Measurements from ENCODE around the gene DMXL1. TPM values are rescaled to one million over a fixed set of nuclear protein-coding genes. Genes with fewer than 3 reads are reported as not detected.
A peak's percentile ranks its signal among the peaks of the same experiment; 100 is the strongest.

Gene DMXL1
- total and polyA plus RNA-seq, 2 donors: 24.6 to 31.4 TPM

DNA sequence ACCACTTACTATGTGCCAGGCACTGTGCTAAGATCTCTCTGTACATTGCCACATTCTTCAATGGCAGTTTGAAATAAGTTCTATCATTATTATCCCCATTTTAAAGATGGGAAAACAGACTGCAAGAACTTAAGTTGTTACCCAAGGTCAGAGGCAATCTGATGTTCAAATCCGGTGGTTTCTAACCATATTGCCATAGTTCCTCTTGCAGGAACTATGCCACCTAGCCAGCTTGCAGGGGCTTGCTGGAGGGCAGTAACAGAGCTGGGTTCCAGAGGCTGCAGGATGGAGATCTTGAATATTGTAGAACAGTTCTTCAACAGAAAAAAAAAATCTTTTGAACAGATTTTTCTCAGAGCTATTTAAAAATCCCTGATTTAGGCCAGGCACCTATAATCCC is 213.1 kb downstream of the DMXL1 start:
- H3K27me3 ChIP-seq (ENCODE audit: control insufficient read depth in 2 of 2, insufficient read depth in 1 of 2, low read length in 1 of 2): no peaks in the 10 kb centered on the region
- H3K9me3 ChIP-seq (ENCODE audit: control insufficient read depth in 2 of 2, insufficient read depth in 1 of 2, low read length in 1 of 2): no peaks in the 10 kb centered on the region
- 58% methylated on average over 1 of the region's 1 CpG for WGBS
- H3K4me3 ChIP-seq (ENCODE audit: low read length in 2 of 2): no peak overlapping the region
- H3K36me3 ChIP-seq (ENCODE audit: control insufficient read depth in 2 of 2, insufficient read depth in 2 of 2, low read length in 1 of 2): peaks cover 5 to 34% of the 10 kb centered on the region in 2 donors
- no peak for DNase-seq (ENCODE audit: low read depth in 6 of 9, low spot score in 9 of 9)
- peaks cover 61 to 66% of the 10 kb centered on the region in 2 donors for H3K4me1 ChIP-seq (ENCODE audit: control insufficient read depth in 2 of 2, insufficient read depth in 2 of 2, low read length in 2 of 2)
- H3K27ac ChIP-seq (ENCODE audit: low read depth in 1 of 2, low read length in 1 of 2): peak overlapping the region; percentile 29 to 65

DNA sequence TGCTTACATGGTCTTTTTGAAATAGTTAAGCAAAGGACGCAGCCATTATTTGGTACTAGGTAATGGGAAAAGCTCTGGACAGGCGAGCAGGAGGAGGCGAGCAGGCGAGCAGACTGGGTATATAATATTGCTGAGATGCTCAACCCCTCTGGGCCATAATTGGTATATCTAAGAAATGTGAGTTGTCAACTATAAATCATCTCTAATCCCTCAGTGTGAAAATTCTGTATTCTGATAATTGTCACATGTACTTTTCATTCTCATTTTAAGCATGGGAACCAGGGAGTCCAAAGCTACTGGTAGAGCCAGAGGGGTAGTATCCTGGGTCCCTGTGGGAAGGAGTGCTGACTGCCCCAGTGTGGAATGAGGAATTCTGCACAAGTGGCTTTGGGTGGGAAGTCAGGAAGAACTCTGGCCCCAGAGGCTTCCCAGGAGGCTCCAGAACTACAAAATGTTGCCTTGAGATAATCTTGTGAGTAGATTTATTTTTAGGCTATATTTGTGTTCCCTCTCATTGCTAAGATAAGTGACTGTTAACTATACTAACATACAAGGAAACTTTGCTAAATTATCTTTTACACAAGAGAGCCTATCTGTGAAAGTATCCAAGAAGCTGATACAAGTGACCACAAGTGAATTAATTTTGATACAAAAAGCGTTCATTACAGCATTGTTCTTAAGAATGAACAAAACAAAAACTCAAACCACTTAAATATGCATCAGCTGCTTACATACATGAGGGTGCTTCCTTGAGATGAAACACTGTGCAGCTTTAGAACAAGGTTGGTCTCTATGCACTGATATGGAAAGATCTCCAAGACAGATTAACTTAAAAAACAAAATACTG is 214.4 kb downstream of the DMXL1 start:
- WGBS: 78% methylated on average over 5 of the region's 5 CpGs

DNA sequence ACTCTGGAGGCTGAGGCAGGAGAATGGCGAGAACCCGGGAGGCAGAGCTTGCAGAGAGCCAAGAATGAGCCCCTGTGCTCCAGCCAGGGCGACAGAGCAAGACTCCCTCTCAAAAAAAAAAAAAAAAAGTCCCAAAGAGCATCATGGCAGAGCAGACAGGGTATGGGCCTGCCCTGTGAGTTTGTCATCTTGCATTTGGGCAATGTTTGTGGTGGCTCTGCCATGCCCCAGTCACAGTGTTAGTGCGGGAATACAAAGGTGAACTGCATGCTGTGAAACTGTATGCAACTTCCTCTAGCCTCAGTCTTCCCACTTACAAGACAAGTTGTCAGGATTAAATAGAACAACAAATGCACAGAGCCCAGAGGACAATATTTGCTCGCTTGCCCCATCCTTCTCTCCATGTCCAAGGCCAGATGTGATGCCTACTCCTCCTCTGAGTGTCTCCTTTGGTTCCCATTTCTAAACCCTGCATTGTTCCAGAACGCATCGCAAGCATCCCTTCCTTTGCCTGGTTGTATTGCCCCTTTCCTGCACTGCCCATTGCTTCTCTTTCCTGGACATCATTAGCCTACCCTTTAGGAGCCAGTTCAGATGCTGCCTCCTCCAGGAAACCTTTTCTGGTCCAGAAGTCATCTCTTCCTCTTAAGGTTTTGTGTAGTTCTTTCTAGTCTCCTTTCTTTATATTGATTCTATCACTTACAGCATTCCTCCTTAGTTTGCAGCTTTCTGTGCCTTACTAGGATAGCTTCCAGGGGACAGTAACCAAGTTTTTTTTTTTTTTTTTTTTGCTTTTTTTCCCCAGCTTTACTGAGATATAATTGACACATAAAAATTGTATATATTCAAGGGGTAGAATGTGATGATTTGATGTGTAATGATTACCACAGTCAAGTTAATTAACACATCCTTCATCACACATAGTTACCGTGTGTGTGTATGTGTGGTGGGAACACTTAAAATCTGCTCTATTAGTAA is 215.9 kb downstream of the DMXL1 start:
- WGBS: 81% methylated on average over 8 of the region's 8 CpGs
- Histone ChIP-seq H3K9me3 (ENCODE audit: control insufficient read depth in 2 of 2, insufficient read depth in 1 of 2, low read length in 1 of 2) (no peaks in the 10 kb centered on the region), H3K4me3 (ENCODE audit: low read length in 2 of 2) (peak overlapping the region; percentile 33 to 37), H3K27ac (ENCODE audit: low read depth in 1 of 2, low read length in 1 of 2) (peak overlapping the region; percentile 85 to 97), H3K4me1 (ENCODE audit: control insufficient read depth in 2 of 2, insufficient read depth in 2 of 2, low read length in 2 of 2) (peaks cover 60 to 80% of the 10 kb centered on the region in 2 donors), H3K36me3 (ENCODE audit: control insufficient read depth in 2 of 2, insufficient read depth in 2 of 2, low read length in 1 of 2) (peaks cover 5 to 29% of the 10 kb centered on the region in 2 donors), H3K27me3 (ENCODE audit: control insufficient read depth in 2 of 2, insufficient read depth in 1 of 2, low read length in 1 of 2) (no peaks in the 10 kb centered on the region)
- DNase-seq (ENCODE audit: low read depth in 6 of 9, low spot score in 9 of 9): no peak

More for the DNA sequence above, 214.4 kb downstream of the DMXL1 start:
- Histone ChIP-seq H3K9me3 (ENCODE audit: control insufficient read depth in 2 of 2, insufficient read depth in 1 of 2, low read length in 1 of 2) (no peaks in the 10 kb centered on the region), H3K36me3 (ENCODE audit: control insufficient read depth in 2 of 2, insufficient read depth in 2 of 2, low read length in 1 of 2) (peaks cover 5 to 29% of the 10 kb centered on the region in 2 donors), H3K27ac (ENCODE audit: low read depth in 1 of 2, low read length in 1 of 2) (peak overlapping the region; percentile 94 to 97), H3K4me3 (ENCODE audit: low read length in 2 of 2) (no peak overlapping the region), H3K4me1 (ENCODE audit: control insufficient read depth in 2 of 2, insufficient read depth in 2 of 2, low read length in 2 of 2) (peaks cover 60 to 67% of the 10 kb centered on the region in 2 donors), H3K27me3 (ENCODE audit: control insufficient read depth in 2 of 2, insufficient read depth in 1 of 2, low read length in 1 of 2) (no peaks in the 10 kb centered on the region)
- DNase-seq (ENCODE audit: low read depth in 6 of 9, low spot score in 9 of 9): peak in 1 of 9 donors; percentile 73

DNA sequence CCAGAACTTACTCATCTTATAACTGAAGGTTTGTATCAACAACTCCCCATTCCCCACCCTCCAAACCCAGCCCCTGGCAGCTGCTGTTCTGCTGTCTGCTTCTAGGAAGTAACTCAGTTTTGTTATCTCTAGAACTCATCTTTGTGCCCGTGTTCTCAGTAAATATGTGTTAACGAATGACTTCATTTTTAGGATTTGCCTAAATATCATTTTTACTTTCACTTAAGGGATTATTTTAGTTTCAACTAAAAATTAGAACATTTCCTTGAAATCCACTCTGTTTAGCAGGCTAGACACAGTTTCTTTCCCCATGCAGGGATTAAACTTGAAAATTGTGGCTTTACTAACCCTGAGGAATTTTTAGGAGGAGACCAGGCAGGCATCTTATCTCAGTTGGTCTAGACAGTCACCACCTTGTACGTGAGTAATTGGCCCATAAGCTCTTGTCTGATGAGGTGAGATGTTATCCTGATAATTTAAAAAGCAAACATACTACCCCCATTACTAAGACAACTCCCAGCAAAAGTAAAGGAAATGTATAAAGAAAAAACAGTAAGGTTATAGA is 216.7 kb downstream of the DMXL1 start:
- WGBS: 5% methylated on average over 3 of the region's 3 CpGs
- Histone ChIP-seq H3K36me3 (ENCODE audit: control insufficient read depth in 2 of 2, insufficient read depth in 2 of 2, low read length in 1 of 2) (peaks cover 5 to 22% of the 10 kb centered on the region in 2 donors), H3K27me3 (ENCODE audit: control insufficient read depth in 2 of 2, insufficient read depth in 1 of 2, low read length in 1 of 2) (no peaks in the 10 kb centered on the region), H3K27ac (ENCODE audit: low read depth in 1 of 2, low read length in 1 of 2) (peak overlapping the region; percentile 85 to 97), H3K4me1 (ENCODE audit: control insufficient read depth in 2 of 2, insufficient read depth in 2 of 2, low read length in 2 of 2) (peaks cover 53 to 78% of the 10 kb centered on the region in 2 donors), H3K4me3 (ENCODE audit: low read length in 2 of 2) (peak overlapping the region; percentile 33 to 37), H3K9me3 (ENCODE audit: control insufficient read depth in 2 of 2, insufficient read depth in 1 of 2, low read length in 1 of 2) (no peaks in the 10 kb centered on the region)
- peak in 3 of 9 donors; percentile 61 to 81 (median 67) for DNase-seq (ENCODE audit: low read depth in 6 of 9, low spot score in 9 of 9)

DNA sequence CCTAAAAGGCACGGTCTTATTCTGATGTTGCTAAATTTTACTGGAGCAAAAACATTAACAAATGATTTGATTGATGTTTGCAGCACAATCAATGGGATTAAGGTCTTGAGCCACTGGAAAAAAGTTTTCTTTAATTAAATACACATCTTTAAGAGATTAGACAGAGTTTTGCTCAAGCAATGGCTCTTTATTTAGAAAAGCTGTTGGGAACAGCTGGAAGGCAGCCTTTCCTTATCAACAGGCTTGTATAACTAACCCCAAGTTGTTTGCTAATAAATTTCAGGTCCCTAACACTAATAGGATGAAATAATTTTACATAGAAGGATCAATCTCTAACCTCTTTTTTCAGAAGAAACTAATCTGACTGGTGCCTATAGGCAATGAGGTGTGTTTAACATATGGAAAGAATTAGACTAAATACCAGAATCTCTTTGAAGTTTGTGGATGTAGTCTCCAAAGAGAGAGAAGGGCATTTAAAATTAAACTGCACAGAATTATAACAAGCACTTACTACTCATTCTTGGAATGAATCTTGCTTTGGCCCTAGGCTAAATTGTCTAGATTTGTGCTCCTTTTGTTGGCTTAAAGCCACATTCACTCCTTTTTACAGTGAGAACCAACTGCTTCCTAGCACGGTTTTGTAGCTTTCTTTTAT is 217.6 kb downstream of the DMXL1 start:
- Histone ChIP-seq H3K27me3 (ENCODE audit: control insufficient read depth in 2 of 2, insufficient read depth in 1 of 2, low read length in 1 of 2) (no peaks in the 10 kb centered on the region), H3K36me3 (ENCODE audit: control insufficient read depth in 2 of 2, insufficient read depth in 2 of 2, low read length in 1 of 2) (peaks cover 4 to 19% of the 10 kb centered on the region in 2 donors), H3K9me3 (ENCODE audit: control insufficient read depth in 2 of 2, insufficient read depth in 1 of 2, low read length in 1 of 2) (no peaks in the 10 kb centered on the region), H3K4me3 (ENCODE audit: low read length in 2 of 2) (peak overlapping the region; percentile 14 to 33), H3K4me1 (ENCODE audit: control insufficient read depth in 2 of 2, insufficient read depth in 2 of 2, low read length in 2 of 2) (peaks cover 45 to 69% of the 10 kb centered on the region in 2 donors), H3K27ac (ENCODE audit: low read depth in 1 of 2, low read length in 1 of 2) (peak overlapping the region in 1 of 2 donors; percentile 97)
- 65% methylated on average over 2 of the region's 2 CpGs for WGBS
- no peak for DNase-seq (ENCODE audit: low read depth in 6 of 9, low spot score in 9 of 9)

- no peak for DNase-seq (ENCODE audit: low read depth in 6 of 9, low spot score in 9 of 9)
Measured at GRCh38 chr5:119289438-119290044, 218.7 kb downstream of the DMXL1 start.

GRCh38 chr5:119290161-119290569 is 219.3 kb downstream of the DMXL1 start:
- peak overlapping the region; percentile 74 to 97 for H3K27ac ChIP-seq (ENCODE audit: low read depth in 1 of 2, low read length in 1 of 2)
- peaks cover 31 to 53% of the 10 kb centered on the region in 2 donors for H3K4me1 ChIP-seq (ENCODE audit: control insufficient read depth in 2 of 2, insufficient read depth in 2 of 2, low read length in 2 of 2)
- no peaks in the 10 kb centered on the region for H3K27me3 ChIP-seq (ENCODE audit: control insufficient read depth in 2 of 2, insufficient read depth in 1 of 2, low read length in 1 of 2)
- H3K4me3 ChIP-seq (ENCODE audit: low read length in 2 of 2): peak overlapping the region; percentile 33 to 34
- peak in 2 of 9 donors; percentile 43 to 74 for DNase-seq (ENCODE audit: low read depth in 6 of 9, low spot score in 9 of 9)
- 8% methylated on average over 3 of the region's 3 CpGs for WGBS
- H3K36me3 ChIP-seq (ENCODE audit: control insufficient read depth in 2 of 2, insufficient read depth in 2 of 2, low read length in 1 of 2): peaks cover 0 to 15% of the 10 kb centered on the region in 2 donors
- H3K9me3 ChIP-seq (ENCODE audit: control insufficient read depth in 2 of 2, insufficient read depth in 1 of 2, low read length in 1 of 2): no peaks in the 10 kb centered on the region

More at GRCh38 chr5:119289438-119290044, 218.7 kb downstream of the DMXL1 start:
- 84% methylated on average over 3 of the region's 3 CpGs for WGBS
- Histone ChIP-seq H3K9me3 (ENCODE audit: control insufficient read depth in 2 of 2, insufficient read depth in 1 of 2, low read length in 1 of 2) (no peaks in the 10 kb centered on the region), H3K27me3 (ENCODE audit: control insufficient read depth in 2 of 2, insufficient read depth in 1 of 2, low read length in 1 of 2) (no peaks in the 10 kb centered on the region), H3K4me3 (ENCODE audit: low read length in 2 of 2) (peak overlapping the region; percentile 30 to 33), H3K4me1 (ENCODE audit: control insufficient read depth in 2 of 2, insufficient read depth in 2 of 2, low read length in 2 of 2) (peaks cover 36 to 59% of the 10 kb centered on the region in 2 donors), H3K36me3 (ENCODE audit: control insufficient read depth in 2 of 2, insufficient read depth in 2 of 2, low read length in 1 of 2) (peaks cover 0 to 15% of the 10 kb centered on the region in 2 donors), H3K27ac (ENCODE audit: low read depth in 1 of 2, low read length in 1 of 2) (peak overlapping the region; percentile 69 to 97)

GRCh38 chr5:119290607-119291006 is 219.7 kb downstream of the DMXL1 start:
- Histone ChIP-seq H3K36me3 (ENCODE audit: control insufficient read depth in 2 of 2, insufficient read depth in 2 of 2, low read length in 1 of 2) (peaks cover 0 to 15% of the 10 kb centered on the region in 2 donors), H3K4me3 (ENCODE audit: low read length in 2 of 2) (no peak overlapping the region), H3K27me3 (ENCODE audit: control insufficient read depth in 2 of 2, insufficient read depth in 1 of 2, low read length in 1 of 2) (no peaks in the 10 kb centered on the region), H3K4me1 (ENCODE audit: control insufficient read depth in 2 of 2, insufficient read depth in 2 of 2, low read length in 2 of 2) (peaks cover 28 to 50% of the 10 kb centered on the region in 2 donors), H3K27ac (ENCODE audit: low read depth in 1 of 2, low read length in 1 of 2) (peak overlapping the region; percentile 74 to 97), H3K9me3 (ENCODE audit: control insufficient read depth in 2 of 2, insufficient read depth in 1 of 2, low read length in 1 of 2) (no peaks in the 10 kb centered on the region)
- DNase-seq (ENCODE audit: low read depth in 6 of 9, low spot score in 9 of 9): no peak
- WGBS: 99% methylated on average over 2 of the region's 2 CpGs
